DND-41 (cell line): ENCODE measurements around the gene FLT3LG.

Source experiments
- EZH2 ChIP-seq: IDR thresholded peaks from 3 replicates; pipeline ENCODE4 v1.6.1; 2012; ENCODE audit warnings: borderline replicate concordance, low read depth, mild to moderate bottlenecking, moderate library complexity, low read length, inconsistent platforms; ENCODE audit not compliant: severe bottlenecking
- TF ChIP-seq, protein P1 (sequence below): IDR thresholded peaks from 2 replicates; pipeline ENCODE4 v1.5.1; 2012; ENCODE audit warnings: borderline replicate concordance, low read length, moderate library complexity, mild to moderate bottlenecking; ENCODE audit not compliant: poor library complexity, severe bottlenecking; ENCODE audit errors: extremely low read depth

- TF ChIP-seq, protein P1, sequence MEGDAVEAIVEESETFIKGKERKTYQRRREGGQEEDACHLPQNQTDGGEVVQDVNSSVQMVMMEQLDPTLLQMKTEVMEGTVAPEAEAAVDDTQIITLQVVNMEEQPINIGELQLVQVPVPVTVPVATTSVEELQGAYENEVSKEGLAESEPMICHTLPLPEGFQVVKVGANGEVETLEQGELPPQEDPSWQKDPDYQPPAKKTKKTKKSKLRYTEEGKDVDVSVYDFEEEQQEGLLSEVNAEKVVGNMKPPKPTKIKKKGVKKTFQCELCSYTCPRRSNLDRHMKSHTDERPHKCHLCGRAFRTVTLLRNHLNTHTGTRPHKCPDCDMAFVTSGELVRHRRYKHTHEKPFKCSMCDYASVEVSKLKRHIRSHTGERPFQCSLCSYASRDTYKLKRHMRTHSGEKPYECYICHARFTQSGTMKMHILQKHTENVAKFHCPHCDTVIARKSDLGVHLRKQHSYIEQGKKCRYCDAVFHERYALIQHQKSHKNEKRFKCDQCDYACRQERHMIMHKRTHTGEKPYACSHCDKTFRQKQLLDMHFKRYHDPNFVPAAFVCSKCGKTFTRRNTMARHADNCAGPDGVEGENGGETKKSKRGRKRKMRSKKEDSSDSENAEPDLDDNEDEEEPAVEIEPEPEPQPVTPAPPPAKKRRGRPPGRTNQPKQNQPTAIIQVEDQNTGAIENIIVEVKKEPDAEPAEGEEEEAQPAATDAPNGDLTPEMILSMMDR = no peak
- no peak for TF ChIP-seq EZH2
Measured at GRCh38 chr19:49489601-49490167, 15.7 kb downstream of the FLT3LG start.
